KOPT-K1 (cell line): ENCODE data around the gene CCDC177.

Experiments used
- H3K27ac ChIP-seq: fragments of 200-600 bp; sonication (generic); 2 replicates; pipeline ENCODE4 v1.5.1; 2016; ENCODE audit warnings: antibody characterized with exemption, mild to moderate bottlenecking, low read depth, low read length; ENCODE audit not compliant: poor library complexity, severe bottlenecking
- H3K36me3 ChIP-seq: fragments of 200-600 bp; sonication (generic); 2 replicates; pipeline ENCODE4 v1.5.1; 2017; ENCODE audit warnings: antibody characterized with exemption, mild to moderate bottlenecking, low read length, moderate library complexity; ENCODE audit not compliant: insufficient read depth
- H3K9me3 ChIP-seq: fragments of 200-600 bp; sonication (generic); 2 replicates; pipeline ENCODE4 v1.5.1; 2017; ENCODE audit warnings: antibody characterized with exemption, low read length, mild to moderate bottlenecking; ENCODE audit not compliant: insufficient read depth, poor library complexity, severe bottlenecking

CCDC177 gene

DNA sequence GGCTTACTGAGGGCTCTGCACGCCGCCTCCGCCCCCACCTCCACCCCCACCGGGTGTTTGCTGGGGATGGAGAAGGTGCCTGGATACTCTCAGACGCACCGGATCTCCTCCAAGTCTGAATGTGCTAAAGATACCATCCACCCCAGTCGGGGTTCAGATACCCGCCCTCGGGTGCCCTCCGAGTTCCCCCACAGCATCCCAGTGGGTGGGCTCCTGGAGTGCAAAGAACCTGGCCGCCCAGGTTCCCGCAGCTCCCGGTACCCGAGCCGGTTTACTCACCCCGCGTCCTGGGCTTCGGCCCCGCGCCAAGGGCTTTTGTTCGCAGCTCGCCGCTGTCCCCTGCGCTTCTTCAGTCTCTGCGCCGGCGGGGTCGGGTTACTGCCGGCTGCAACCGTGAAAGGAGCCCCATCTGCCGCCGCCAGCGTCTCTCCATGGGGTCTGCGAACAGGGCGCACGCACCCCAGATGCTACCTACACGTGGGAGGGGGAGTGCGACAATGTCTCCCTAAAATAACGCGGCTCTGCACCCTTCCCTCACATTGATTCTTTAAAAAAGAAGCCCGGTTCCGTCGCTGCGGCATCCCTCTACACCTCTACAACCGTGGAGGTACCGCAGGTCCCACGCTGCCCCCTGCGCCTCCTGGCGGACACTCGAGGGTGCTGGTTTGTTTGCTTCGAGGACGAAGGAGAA is at the start of gene CCDC177:
TSS of gene CCDC177 (minus strand) at position 609 of the 691 bp plus-strand sequence. CDS start 1,249 bp downstream, outside the sequence.
- Histone ChIP-seq H3K9me3 (no peaks in the 10 kb centered on the region), H3K27ac (no peak within 1 kb of the TSS), H3K36me3 (no peaks in the 10 kb centered on the region)

DNA sequence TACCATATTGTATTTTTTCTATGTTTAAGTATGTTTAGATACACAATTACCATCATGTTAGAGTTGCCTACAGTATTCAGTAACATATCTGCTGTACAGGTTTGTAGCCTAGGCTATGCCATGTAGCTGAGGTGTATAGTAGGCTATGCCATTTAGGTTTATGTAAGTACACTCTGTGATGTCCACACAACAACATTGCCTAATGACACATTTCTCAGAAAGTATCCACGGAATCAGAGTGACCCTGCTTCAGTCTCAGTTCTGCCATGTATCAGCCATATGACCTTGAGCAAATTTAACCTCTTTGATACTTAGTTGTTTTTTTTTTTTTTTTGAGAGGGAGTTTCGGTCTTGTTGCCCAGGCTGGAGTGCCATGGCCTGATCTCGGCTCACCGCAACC is 49.5 kb upstream of the CCDC177 start:
- no peaks in the 10 kb centered on the region for H3K9me3 ChIP-seq
- peak overlapping the region; percentile 78 for H3K27ac ChIP-seq
- no peaks in the 10 kb centered on the region for H3K36me3 ChIP-seq

DNA sequence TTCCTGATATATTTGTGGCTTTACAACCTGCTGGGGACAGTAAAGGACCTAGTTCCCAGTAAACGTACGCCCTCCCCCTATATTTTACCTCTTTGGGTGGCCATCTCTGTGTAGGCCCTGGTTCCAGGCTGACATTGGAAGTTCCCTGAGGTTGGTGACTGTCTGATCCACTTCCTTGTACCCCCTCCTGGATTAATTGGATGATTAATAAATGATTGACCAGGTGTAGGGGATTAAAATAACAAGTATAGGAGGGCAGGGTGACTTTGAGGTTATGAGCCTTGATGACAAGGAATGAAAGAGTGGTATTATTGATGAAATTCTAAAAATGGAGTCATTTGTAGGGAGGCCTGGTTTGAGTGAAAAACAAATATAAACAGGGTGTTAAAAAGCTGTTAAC is 46.3 kb upstream of the CCDC177 start:
- Histone ChIP-seq H3K9me3 (no peaks in the 10 kb centered on the region), H3K27ac (peak overlapping the region; percentile 2), H3K36me3 (no peaks in the 10 kb centered on the region)

DNA sequence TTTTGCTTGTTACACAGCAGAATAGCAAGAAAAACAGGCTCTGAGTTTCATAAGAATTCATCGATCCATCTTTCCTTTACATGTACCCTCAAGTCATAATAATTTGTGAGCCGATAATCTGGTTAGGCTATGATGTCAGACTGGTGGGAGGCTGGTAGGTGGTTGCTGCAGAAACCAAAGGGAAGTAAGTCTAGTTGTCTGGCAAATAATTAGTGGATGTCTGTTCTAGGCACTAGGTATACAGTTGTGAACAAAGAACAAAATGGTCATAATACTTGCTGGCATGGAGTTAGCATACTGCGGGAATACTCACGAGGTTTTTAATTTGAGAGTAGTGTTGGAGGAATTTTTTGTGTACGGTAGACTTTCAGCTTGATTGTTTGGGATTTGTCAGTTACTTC is 45.5 kb upstream of the CCDC177 start:
- no peaks in the 10 kb centered on the region for H3K36me3 ChIP-seq

DNA sequence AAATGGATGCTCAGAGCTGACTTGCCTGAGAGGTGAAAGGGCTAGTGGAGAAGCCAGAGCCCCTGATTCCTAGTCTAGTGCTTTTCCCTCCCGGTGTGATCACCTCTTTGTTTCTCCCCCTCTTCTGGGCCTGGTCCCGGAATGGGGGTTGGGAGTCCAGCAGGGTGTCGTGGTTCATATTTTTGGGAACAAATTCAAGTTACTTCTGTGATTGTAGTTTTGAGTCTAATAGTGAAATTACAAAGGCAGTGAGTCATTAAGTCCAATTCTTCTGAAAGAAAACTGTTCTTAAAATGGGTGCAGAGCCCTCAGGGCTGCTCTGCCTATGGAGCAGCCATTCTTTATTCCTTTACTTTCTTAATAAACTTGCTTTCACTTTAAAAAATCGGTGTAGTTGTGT is 44.3 kb upstream of the CCDC177 start:
- H3K27ac ChIP-seq: peak overlapping the region; percentile 14
- H3K36me3 ChIP-seq: no peaks in the 10 kb centered on the region
- H3K9me3 ChIP-seq: no peaks in the 10 kb centered on the region

More for the DNA sequence above, 45.5 kb upstream of the CCDC177 start:
- Histone ChIP-seq H3K27ac (peak overlapping the region; percentile 8), H3K9me3 (no peaks in the 10 kb centered on the region)

DNA sequence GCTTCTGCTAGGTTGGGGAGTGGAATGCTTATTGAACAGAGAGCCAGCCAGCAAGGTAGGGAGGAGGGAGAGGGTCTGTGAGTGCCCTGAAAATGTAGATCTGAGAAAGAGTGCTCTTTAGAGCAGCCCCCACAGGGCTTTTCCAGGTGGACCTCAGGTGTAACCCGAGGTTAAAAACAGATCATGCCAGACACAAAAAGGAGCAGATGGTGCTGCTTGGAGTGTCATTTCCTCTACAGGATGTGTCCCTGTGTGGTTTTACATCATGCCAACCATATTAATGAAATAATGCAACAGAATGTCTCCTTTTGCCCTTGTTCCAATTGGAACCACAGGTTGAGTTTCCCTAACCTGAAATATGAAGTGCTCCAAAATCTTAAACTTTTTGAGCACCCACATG is 43.1 kb upstream of the CCDC177 start:
- peak overlapping the region; percentile 43 for H3K27ac ChIP-seq
- no peaks in the 10 kb centered on the region for H3K9me3 ChIP-seq
- H3K36me3 ChIP-seq: no peaks in the 10 kb centered on the region

DNA sequence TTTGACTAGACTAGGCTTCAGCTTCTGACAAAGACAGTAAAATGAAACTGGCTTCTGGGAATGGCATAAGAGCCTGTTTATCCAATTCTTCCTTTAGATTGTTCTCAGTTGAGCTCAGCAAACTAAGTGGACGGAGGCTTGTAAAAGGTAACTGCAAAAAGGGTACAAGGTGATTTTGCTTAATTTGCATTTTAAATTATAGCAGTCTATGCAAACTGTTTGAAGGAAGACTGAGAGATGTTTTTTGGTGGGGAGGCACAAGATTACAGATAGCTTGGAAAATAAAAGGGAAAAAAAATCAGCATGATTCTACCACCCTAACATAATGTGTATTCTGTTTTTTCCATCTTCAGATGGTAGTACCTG is 41.7 kb upstream of the CCDC177 start:
- H3K36me3 ChIP-seq: no peaks in the 10 kb centered on the region

DNA sequence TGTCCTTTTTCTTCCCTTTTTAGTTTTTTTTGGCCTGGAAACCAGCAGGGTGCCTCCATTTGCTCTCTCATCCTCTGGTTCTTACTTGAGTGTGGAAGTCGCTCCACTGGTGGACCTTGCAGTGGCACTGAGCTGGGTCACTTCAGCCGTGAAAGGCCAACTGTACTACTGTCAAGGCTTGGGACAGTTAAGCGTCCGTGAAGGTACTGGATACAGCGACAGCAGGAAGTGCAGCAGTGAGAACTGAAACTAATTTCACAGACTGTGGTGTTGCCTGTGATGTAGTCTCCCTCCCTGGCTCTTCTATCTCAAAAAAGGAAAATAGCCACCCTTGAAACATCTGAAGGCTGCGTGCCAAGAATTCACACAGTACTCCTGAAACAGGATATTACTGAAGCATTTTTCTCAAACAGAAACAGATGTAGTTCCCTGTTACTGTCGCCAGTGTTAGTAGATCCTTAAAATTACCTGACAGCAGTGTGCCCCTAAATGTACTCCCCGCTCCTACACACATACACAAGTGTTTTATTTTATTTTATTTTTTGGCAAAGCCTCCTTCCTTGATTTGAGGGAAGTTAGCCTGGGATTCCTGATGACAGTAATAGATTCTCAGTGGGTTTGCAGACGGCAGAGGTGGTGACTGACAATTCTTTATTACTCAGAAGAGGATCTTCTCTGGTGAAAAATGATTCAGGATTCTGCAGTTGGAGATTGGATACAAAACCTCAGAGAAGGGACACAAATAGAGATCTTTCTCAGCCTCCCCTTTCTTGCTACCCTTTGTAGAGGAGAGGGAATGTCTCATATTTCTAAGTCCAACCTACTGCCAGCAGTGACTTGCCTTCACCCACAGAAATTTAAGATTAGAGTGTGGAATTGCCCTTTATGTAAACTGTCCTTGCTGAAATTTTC is 41.1 kb upstream of the CCDC177 start:
- H3K27ac ChIP-seq: peak overlapping the region; percentile 83
- H3K9me3 ChIP-seq: no peaks in the 10 kb centered on the region
- H3K36me3 ChIP-seq: no peaks in the 10 kb centered on the region

More for the DNA sequence above, 41.7 kb upstream of the CCDC177 start:
- H3K9me3 ChIP-seq: no peaks in the 10 kb centered on the region
- peak overlapping the region; percentile 83 for H3K27ac ChIP-seq

DNA sequence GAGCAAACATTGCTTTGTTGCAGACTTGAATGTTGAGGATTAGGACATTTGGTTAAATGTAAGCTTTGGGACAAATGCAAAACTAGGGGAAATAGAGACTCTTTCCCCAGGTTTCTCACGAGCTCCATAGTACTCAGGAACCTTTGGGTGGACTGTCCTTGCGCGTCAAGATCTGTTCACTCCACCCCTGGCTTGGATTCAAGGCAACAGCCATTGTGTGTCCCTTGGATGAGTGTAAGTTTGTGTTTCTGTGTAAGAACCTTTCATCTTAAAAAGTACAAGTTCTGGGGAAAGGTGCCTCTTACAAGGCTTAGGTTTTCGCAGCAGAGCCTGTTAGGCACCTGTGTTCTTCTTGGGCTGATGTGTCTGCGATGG is 40.4 kb upstream of the CCDC177 start:
- Histone ChIP-seq H3K9me3 (no peaks in the 10 kb centered on the region), H3K36me3 (no peaks in the 10 kb centered on the region), H3K27ac (peak overlapping the region; percentile 83)

DNA sequence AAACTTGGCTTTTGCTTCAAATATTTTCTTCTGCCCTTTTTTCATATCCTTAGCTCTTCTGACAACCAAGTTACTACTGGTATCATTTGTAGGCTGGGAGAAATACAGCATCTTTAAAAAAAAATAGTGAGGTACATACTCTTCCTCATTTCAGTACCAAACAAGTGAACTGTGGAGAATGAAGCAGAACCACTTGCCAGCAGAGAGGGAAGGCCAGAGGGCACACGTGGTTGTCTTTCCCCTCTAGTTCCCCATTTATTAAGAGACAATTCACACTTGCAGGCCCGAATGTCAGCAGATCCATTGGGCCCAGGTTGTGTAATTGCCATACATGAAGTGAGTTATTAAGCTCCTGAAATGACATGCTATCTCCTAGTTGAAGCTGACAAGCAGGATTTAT is 39.9 kb upstream of the CCDC177 start:
- H3K9me3 ChIP-seq: no peaks in the 10 kb centered on the region
- H3K36me3 ChIP-seq: no peaks in the 10 kb centered on the region
- peak overlapping the region; percentile 83 for H3K27ac ChIP-seq

DNA sequence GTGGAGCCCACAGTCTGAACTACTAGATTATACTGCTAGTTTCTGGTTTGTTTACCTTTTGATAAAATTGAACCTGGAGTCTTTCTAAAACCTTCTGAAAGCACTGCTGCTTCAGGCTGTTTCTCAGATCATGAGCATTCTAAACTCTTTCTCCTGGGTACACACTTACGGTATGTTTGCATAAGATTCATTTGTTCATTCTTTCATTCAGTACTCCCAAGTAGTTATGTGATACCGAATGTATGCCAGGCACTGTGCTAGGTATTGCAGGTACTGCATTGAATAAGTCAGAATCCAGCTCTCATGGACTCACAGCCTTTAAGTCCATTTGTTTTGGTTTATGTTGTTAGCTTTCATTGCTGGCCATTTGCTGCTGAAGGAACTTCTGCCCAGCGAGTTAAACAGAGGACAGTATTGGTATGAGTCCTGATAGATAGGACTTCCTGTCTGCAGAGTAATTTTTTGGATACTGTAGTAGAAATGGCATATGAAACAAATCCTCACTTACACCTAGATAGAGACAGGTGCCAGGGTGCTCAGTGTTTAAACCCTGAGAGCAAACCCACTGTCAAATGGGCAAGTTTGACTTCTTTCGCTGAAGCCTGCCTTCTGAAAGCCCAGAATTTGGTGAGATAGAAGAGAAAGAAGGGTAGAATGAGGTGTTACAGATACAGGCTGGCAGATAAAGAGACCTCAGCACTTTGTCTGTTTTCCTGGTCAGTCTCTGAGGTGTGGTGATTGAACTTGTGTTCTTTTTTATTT is 38.8 kb upstream of the CCDC177 start:
- Histone ChIP-seq H3K27ac (peak overlapping the region; percentile 11), H3K36me3 (no peaks in the 10 kb centered on the region), H3K9me3 (no peaks in the 10 kb centered on the region)

DNA sequence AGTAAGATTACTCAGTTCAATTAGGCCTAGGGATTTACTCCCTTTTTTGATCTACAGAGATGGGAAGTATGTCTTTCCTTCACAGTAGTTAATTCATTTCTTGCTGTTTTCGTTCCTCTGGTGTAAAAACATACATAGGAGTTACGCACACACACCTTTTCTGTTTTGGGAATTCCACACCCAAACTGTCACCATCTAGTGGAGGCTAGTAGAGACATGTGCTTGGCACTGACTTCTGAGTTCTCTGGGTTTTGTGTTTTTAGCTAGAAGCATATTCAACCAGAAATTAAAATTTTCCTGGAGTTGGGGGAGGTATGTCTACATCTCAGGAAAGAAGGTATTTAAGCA is 38.1 kb upstream of the CCDC177 start:
- Histone ChIP-seq H3K36me3 (no peaks in the 10 kb centered on the region), H3K27ac (peak overlapping the region; percentile 58), H3K9me3 (no peaks in the 10 kb centered on the region)

DNA sequence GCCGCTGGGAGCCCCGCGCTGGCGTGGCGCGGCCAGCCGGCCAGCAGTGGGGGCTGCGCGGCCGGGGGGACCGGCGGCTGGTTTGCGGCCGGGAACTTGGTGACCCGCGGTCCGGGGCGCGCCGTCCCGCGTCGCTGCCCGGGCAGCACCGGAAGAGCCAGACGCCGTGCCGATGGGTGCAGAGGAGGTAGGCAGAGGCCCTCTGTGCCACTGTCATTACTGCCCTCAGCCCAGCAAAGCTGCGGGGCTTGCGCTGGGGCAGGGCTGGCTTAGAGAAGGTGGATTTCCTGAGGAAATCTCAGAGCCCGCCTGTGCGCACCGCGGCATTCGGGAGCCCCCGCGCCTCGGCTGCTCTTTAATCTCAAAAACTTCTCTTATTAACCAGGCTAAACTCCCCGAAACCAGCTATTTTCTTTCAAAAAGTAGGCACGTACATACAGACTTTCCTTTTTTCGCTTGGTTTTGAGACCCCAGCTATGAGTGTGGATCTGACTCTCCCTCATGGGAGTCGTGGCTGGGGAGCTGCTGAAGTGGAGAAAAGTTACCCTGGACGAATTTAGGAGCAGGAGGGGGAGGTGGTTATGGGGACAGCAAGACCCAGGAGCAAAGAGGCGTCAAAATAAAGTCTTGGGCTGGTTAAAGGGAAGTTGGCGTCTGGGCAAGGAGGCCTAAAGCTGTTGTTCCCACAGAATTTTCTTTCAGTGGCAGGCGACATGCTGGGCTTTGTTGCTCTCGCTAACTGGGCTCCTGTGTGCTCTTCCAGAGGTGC is 37.5 kb upstream of the CCDC177 start:
- no peaks in the 10 kb centered on the region for H3K36me3 ChIP-seq
- H3K9me3 ChIP-seq: no peaks in the 10 kb centered on the region
- H3K27ac ChIP-seq: peak overlapping the region; percentile 58

DNA sequence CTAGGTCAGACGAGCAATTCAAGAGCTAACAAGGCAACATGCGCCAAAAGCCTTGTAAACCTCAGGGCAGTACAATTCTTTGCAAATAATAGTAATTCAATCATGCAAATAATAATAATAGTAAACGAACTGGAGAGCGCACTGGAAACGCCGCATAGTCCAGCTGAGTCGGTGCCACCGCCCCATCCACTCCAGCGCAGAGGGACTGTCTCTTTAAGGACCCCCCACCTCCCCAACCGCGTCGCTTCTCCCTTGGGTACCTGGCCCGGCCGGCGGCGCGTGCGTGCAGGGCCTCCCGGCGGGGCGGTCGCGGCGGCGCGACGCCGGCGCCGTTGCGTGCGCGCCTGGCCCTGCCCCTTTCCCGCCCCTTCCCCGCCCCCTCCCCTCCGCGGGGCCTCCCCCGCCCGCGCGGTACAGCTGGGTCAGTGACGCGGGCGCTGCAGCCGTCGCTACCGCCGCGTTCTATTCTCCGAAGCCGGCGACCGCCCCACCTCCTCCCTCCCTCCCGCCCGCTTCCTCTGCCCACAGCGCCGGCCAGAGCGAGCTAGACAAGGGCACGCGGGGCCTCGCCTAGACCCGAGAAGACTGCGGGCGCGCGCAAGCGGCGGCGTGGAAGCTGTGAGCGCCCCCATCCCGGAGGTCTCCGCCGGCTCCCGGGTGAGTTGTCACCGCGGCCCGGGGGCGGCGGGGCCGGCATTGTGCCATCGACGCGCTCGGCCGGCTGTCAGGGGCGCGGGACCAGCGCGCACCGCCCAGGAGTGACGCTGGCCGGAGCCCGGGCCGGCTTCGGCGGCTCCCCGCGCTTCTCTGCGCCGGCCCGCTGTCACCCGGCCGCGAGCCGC is 36.7 kb upstream of the CCDC177 start, which contains the start of gene SUSD6:
TSS of gene SUSD6 (plus strand) at position 425 of the 842 bp plus-strand sequence. CDS start 46,997 bp downstream, outside the sequence.
- no peaks in the 10 kb centered on the region for H3K9me3 ChIP-seq
- no peaks in the 10 kb centered on the region for H3K36me3 ChIP-seq
- H3K27ac ChIP-seq: peak within 1 kb of the TSS; percentile 78
